ENCODE results near the gene PPARG.
A peak's percentile ranks its signal among the peaks of the same experiment; 100 is the strongest.
"Not testable (repeated sequence)": the region's sequence is repeated elsewhere in the genome, so short reads cannot be mapped to it uniquely, and the experiment has no call there.

The PPARG gene

GRCh38 chr3:12279591-12280326, 9.1 kb upstream of the PPARG start:
- DNase-seq (ENCODE audit: low spot score), result no peak

- DNase-seq (ENCODE audit: low spot score), result no peak
Observed at GRCh38 chr3:12280357-12280806, 8.5 kb upstream of the PPARG start.

- no peak for DNase-seq (ENCODE audit: low spot score)
Observed at GRCh38 chr3:12284591-12284990, 4.3 kb upstream of the PPARG start.

- no peak for DNase-seq (ENCODE audit: low spot score)
Observed at GRCh38 chr3:12285003-12285555, 3.8 kb upstream of the PPARG start.

- not testable (repeated sequence) for DNase-seq (ENCODE audit: low spot score)
Observed at GRCh38 chr3:12285779-12286178, 3.1 kb upstream of the PPARG start.

GRCh38 chr3:12286504-12286903, 2.4 kb upstream of the PPARG start:
- no peak for DNase-seq (ENCODE audit: low spot score)

GRCh38 chr3:12286927-12287726, 1.7 kb upstream of the PPARG start:
- peak; percentile 43 for DNase-seq (ENCODE audit: low spot score)

GRCh38 chr3:12287727-12288181, 1.1 kb upstream of the PPARG start:
- peak; percentile 42 for DNase-seq (ENCODE audit: low spot score)

- no peak for DNase-seq (ENCODE audit: low spot score)
Observed at GRCh38 chr3:12289524-12289923, 654 bp downstream of the PPARG start.

- no peak for DNase-seq (ENCODE audit: low spot score)
Observed at GRCh38 chr3:12292770-12293169, 3.9 kb downstream of the PPARG start.

GRCh38 chr3:12294885-12295580, 6.2 kb downstream of the PPARG start:
- no peak for DNase-seq (ENCODE audit: low spot score)

- no peak for DNase-seq (ENCODE audit: low spot score)
Observed at GRCh38 chr3:12296511-12296910, 7.6 kb downstream of the PPARG start.

- DNase-seq (ENCODE audit: low spot score), result no peak
Observed at GRCh38 chr3:12299026-12299425, 10.2 kb downstream of the PPARG start.

- no peak for DNase-seq (ENCODE audit: low spot score)
Observed at GRCh38 chr3:12300137-12300536, 11.3 kb downstream of the PPARG start.

- DNase-seq (ENCODE audit: low spot score), result no peak
Observed at GRCh38 chr3:12301031-12301430, 12.2 kb downstream of the PPARG start.

- DNase-seq (ENCODE audit: low spot score), result no peak
Observed at GRCh38 chr3:12301513-12301912, 12.6 kb downstream of the PPARG start.

- no peak for DNase-seq (ENCODE audit: low spot score)
Observed at GRCh38 chr3:12302564-12302963, 13.7 kb downstream of the PPARG start.

- no peak for DNase-seq (ENCODE audit: low spot score)
Observed at GRCh38 chr3:12303534-12303933, 14.7 kb downstream of the PPARG start.

- DNase-seq (ENCODE audit: low spot score), result no peak
Observed at GRCh38 chr3:12303993-12304392, 15.1 kb downstream of the PPARG start.

GRCh38 chr3:12307136-12307535, 18.3 kb downstream of the PPARG start:
- no peak for DNase-seq (ENCODE audit: low spot score)

- peak; percentile 73 for DNase-seq (ENCODE audit: low spot score)
Observed at GRCh38 chr3:12308517-12308916, 19.6 kb downstream of the PPARG start.

GRCh38 chr3:12309716-12310115, 20.8 kb downstream of the PPARG start:
- DNase-seq (ENCODE audit: low spot score), result no peak

Data from SW480 (cell line).